Epidermal melanocyte (primary cell): ENCODE measurements around the gene GLOD5.
"Not testable (repeated sequence)": the region's sequence is repeated elsewhere in the genome, so short reads cannot be mapped to it uniquely, and the experiment has no call there.

Experiments
- DNase-seq: peaks from one replicate; pipeline ENCODE4 v3.0.0; 2011; ENCODE audit warnings: low spot score; ENCODE audit not compliant: insufficient read length

Gene GLOD5

DNA sequence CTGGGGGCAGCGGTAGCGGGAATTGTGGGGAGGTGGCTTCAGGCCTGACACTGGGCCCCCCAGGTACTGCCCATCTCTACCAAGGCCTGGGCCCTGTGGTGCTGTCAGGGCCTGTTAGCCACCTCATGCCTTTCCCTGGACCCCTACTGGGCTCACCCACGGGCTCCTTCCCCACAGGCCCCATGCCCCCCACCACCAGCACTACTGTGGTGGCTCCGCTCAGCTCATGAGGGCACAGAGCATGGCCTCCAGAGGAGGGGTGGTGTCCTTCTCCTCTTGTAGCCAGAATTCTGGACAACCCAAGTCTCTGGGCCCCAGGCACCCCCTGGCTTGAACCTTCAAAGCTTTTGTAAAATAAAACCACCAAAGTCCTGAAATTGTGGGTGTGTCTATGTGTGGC lies 32.4 kb downstream of the GLOD5 start:
- DNase-seq = no peak

DNA sequence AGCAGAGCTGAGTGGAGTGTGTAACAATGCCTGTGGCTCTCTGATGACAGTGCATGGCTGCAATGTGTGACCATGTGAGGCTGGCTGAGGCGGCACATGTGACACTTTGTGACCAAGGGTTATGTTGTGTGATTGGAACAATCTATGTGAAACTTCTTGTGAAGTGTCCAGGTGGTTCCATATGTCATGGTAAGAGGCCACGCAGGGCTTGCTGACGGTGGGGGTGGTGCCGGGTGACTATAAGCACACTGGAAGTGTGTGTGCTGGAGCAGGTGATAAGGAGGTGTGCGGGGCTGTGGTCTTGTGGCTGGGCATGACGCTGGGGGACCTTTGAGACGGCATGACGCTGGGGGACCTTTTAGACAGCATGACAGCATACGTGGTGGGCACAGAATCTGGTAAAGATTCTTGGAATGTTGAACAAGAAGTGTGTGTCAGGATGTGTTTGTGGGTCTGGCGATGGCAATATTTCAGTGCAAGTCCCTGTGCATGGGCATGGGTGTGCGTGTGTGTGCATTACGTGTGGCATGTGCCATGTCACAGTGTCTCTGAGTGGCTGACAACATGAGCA lies 32.9 kb downstream of the GLOD5 start:
- DNase-seq = no peak

DNA sequence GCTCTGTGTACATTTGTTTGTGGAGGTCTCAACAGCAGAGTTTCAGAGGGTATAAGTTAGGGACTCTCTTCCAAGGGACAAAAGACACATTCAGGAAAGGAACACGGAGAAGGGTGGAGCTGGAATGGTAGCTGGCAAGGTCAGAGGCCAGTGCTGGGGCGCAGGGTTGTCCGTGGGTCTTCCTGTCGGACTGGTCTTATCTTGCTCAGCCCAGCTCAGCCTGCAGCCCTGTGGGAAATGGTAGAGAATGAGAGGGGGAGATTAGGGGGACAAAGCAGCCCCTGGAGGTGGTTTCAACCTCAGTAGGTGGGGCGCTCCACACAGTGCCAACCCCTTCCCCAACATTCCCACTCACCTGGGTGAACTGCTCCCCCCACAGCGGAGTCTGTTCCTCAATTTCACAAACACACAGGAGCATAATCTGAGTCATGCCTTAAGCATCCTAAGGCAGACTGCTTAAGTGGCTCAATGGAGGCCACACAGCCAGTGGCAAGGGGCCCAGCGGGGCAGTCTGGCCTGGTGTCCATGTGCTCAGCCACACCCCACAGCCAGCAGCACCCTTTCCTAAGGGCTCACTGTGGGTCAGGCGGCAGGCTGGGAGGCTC lies 33.5 kb downstream of the GLOD5 start:
- no peak for DNase-seq

DNA sequence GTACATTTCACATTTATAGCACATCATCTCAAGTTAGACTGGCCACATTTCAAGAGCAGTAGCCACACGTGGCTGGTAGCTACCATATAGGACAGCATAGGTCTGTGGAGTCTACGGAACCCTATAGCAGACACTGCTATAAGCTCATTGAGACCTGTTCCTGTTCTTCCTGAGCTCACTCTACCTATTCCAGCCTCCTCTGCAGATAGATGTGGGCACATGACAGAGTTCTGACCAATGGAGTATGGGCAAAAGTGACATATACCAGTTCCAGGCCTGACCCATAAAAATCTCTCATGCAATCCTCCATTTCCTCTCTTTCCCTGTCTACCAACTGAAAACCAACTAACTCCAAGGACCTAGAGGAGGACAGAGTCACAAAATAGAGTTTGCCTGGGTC lies 36.8 kb downstream of the GLOD5 start:
- no peak for DNase-seq

DNA sequence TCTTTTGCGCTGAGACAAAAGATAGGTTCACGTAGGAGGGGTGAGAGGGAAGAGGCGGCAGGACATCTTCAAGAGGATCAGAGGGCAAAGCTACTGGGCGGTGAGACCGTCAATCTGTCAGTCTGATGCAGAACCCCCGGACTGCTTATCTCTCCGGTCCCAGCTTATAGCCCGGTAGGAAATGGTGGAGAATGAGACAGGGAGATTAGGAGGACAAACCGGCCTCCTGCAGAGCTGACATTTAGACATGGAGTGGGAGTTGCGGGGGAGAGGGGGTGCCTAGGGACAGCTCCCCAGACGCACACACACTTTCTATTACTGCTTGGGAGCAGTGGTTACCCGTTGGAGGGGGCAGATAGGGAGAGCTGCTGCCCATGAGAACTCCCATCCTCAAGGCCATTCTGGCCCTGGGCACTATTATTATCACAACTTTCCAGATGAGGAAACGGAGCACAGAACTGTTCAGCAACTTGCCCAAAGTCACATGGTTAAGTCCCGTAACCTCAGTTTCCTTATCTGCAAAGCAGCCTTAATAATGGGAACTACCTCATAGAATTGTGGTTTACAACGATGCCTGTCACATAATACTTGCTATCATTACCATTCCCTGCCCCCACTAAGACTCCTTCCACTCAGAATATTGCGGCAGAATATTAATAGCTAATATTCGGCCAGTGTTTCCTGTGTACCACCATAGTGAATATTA lies 39.2 kb downstream of the GLOD5 start:
- DNase-seq = no peak

DNA sequence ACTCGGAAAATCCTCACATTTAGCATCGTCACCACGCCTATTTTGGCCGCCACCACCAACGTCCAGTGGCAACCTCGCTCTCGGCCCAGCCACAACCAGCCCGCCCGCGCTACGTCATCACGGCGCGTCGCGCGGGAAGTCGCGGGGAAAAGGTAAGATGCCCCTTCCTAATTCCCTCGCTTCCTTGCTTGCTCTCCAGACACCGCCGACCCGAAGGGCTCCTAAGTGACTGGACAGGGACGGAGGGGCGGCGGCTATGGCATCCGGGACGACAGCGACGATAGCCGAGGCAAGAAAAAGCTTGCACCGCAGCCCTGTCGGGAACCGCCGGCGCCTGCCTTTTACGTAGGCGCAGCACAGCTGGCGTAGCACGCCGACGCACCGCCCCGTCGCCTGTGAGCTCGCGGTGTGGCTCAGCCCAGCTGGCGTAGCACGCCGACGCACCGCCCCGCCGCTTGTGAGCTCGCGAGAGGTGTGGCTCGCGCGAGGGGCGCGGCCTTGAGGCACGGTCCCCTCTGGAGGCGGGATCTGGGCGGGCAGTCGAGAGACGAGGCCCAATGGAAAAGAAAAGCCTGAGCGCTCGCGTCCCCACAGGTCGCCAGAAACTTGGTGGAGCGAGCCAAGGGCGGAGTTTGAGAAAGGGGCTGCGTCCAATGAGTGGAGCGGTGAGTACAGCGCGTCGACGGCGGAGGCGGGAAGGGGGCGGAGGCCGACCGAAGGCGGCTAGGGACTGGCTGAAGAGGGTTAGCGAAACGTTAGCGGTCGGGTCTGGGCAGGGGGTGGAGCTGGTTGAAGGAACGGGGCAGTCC lies 39.9 kb downstream of the GLOD5 start, which contains the start of gene HDAC6:
HDAC6 (plus strand) TSS at position 788 of the 809 bp plus-strand sequence. CDS start 626 bp downstream, outside the sequence.
- DNase-seq = peak; percentile 63

DNA sequence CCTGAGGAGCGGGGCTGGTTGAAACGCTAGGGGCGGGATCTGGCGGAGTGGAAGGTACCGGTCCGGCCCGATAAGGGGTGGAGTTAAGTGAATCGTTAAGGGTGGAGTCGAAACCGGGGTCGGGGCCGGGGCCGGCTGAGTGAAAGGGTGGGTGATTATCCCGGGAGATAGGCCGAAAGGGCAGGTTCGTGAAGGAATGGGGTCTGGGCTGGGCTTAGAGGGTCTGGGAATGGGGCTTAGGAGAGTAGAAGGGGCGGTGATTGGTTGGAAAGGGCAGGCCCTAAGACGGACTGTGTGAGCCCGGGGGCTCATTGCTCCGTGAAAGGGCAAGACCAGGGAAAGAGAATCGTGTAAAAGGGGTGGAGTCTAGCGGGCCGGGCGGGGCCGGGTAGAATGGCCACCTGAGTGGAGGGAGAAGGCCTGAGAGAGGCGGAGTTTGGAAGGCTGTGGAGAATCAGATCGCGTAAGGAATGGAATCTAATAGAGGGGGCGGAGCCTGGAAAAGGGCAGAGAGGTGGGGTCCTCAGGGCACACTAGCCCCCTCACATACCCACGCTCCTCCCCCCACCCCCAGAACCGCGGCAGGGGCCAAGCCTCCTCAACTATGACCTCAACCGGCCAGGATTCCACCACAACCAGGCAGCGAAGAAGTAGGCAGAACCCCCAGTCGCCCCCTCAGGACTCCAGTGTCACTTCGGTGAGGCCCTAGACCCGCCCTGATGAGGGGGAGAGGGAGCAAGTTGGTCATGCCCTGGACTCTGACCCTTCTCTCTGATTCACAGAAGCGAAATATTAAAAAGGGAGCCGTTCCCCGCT lies 40.8 kb downstream of the GLOD5 start:
- peak; percentile 73 for DNase-seq

DNA sequence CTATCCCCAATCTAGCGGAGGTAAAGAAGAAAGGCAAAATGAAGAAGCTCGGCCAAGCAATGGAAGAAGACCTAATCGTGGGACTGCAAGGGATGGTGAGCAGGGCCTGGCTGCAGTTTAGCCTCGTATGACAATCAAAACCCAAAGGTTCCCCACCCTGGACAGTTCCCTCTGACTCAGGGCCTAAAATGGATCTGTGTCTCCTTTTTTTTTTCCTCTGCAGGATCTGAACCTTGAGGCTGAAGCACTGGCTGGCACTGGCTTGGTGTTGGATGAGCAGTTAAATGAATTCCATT lies 41.3 kb downstream of the GLOD5 start:
- no peak for DNase-seq

DNA sequence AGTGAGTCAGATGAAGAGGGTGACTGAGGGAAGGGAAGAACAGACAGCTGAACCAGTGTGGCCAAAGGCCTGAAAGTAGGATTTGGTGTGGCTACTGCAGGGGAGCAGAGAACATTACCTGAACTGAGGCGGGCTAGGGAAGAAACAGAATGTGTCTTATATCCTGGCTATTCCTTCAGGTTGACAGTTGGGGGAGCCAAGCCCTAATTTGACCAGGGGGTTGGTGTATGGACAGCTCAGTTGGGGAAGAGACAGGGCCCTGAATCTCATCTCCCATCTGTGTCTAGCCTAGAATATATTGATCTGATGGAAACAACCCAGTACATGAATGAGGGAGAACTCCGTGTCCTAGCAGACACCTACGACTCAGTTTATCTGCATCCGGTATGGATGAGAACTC lies 44.5 kb downstream of the GLOD5 start:
- DNase-seq = no peak

DNA sequence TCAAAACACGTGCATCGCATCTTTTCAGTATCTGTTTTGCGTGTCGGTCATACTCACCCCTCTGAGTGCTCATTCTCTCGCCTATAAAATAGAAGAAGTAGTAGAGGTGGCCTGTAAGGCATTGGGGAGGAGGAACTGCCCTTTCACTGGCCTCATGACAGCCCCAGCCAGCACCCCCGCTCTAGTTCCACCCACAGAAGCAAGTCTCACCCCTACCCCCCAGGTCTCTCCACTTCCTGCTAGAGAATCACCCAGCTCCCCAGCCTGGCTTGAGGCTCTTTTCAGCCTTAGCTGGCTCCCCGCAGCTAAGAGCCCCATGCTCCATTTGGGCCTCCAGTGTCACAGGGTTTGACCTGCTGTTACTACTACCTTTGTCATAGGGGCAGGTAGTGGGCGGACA lies 52.1 kb downstream of the GLOD5 start:
- no peak for DNase-seq

DNA sequence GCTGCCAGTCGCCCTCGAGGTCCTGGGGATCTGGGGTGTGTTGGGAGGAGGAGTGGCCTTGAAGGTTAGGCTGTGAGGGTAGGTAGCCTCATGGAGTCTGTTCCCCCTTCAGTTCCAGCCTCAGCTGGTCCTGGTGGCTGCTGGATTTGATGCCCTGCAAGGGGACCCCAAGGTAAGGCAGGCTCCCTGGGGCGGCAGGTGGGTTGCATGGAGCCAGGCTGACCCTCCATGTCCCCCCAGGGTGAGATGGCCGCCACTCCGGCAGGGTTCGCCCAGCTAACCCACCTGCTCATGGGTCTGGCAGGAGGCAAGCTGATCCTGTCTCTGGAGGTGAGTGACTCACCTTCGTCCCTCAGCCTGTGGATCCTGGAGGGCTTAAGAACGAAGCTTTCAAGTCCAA lies 53.2 kb downstream of the GLOD5 start:
- DNase-seq = no peak

DNA sequence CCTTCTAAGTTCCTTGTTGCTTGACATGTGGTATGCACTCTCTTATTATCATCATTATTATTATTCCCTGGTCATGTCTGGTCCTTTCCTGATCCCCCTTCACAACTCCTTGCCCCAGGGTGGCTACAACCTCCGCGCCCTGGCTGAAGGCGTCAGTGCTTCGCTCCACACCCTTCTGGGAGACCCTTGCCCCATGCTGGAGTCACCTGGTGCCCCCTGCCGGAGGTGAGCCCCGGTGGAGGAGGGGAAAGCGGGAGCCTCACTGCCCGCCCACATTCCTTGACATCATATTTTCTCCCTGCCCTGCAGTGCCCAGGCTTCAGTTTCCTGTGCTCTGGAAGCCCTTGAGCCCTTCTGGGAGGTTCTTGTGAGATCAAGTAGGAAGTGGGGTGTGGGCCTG lies 53.7 kb downstream of the GLOD5 start:
- DNase-seq = no peak

DNA sequence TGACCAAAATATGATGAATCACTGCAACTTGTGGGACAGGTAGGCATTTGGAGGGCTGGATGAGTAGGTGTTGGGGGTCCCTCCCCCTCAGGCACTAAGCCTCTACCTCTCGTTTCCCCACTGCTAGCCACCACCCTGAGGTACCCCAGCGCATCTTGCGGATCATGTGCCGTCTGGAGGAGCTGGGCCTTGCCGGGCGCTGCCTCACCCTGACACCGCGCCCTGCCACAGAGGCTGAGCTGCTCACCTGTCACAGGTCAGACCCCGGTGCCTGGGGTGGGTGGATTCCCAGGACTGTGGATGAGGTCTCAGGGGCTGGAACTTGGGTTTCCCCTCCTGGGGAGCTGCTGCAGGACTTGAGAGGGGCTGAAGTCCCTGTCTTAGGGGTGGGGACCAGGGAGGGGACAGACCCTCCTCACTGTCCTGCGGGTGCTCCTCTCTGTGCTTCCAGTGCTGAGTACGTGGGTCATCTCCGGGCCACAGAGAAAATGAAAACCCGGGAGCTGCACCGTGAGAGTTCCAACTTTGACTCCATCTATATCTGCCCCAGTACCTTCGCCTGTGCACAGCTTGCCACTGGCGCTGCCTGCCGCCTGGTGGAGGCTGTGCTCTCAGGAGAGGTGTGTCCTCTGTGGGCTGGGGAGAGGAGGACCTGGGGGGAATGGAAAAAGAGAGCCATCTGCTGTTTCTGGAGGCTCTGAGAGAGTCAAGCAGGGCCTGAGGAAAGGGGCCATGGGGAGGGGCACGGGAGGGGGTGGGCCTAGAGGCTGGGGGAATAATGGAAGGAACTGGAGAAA lies 54.7 kb downstream of the GLOD5 start:
- no peak for DNase-seq

DNA sequence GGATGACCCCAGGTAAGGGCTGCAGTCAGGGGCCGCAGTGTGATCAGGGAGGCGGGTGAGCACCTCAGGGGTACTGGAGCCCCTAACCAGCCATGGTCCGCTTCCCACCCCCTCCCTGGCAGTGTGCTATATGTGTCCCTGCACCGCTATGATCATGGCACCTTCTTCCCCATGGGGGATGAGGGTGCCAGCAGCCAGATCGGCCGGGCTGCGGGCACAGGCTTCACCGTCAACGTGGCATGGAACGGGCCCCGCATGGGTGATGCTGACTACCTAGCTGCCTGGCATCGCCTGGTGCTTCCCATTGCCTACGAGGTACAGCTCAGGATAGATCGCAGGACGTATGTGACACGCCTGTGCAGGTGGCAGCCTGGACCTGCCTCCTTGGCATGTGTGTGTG lies 56.6 kb downstream of the GLOD5 start:
- DNase-seq = no peak

DNA sequence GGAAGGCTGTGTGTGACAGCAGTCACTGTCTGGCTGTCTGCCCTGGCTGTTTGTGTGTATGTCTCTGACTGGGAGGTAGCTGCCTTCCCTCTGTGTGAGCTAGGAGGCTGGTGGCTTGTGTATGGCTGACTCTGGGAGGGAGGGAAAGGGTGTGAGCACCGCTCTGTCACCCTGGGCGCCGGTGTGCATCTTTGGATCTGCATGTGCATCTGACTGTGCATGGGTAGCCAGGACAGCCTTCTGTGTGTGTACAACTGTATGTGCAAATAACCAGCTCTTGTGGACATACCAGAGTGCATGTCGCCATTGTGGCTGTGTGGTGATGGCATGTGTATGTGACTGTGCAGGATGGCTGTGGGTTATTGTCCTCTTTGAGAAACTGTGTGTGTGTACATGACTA lies 57.3 kb downstream of the GLOD5 start:
- no peak for DNase-seq

DNA sequence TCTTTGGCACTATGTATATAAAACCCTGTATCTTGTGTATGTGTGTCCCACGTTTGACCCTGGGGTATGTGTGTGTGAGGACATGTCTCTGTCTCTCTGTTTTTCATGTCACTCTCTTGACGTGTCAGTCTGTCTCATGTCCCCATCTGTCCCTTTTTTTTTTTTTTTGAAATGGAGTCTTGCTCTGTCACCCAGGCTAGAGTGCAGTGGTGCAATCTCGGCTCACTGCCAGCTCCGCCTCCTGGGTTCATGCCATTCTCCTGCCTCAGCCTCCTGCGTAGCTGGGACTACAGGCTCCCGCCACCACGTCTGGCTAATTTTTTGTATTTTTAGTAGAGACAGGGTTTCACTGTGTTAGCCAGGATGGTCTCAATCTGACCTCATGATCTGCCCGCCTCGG lies 57.8 kb downstream of the GLOD5 start:
- not testable (repeated sequence) for DNase-seq

DNA sequence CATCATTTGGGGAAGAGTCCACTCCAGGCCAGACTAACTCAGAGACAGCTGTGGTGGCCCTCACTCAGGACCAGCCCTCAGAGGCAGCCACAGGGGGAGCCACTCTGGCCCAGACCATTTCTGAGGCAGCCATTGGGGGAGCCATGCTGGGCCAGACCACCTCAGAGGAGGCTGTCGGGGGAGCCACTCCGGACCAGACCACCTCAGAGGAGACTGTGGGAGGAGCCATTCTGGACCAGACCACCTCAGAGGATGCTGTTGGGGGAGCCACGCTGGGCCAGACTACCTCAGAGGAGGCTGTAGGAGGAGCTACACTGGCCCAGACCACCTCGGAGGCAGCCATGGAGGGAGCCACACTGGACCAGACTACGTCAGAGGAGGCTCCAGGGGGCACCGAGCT lies 61.5 kb downstream of the GLOD5 start:
- no peak for DNase-seq
